ENCODE results near the gene CCDC167.
"Not testable (repeated sequence)": the region's sequence is repeated elsewhere in the genome, so short reads cannot be mapped to it uniquely, and the experiment has no call there.

Gene CCDC167

GRCh38 chr6:37507690-37508421 is 8.2 kb upstream of the CCDC167 start:
- DNase-seq = no peak

GRCh38 chr6:37507077-37507476 is 7.4 kb upstream of the CCDC167 start:
- DNase-seq = no peak

GRCh38 chr6:37506479-37506878 is 6.8 kb upstream of the CCDC167 start:
- no peak for DNase-seq

- DNase-seq = no peak
These were observed 4.3 kb upstream of the CCDC167 start for GRCh38 chr6:37504024-37504423.

GRCh38 chr6:37503309-37503965 is 3.7 kb upstream of the CCDC167 start:
- no peak for DNase-seq

GRCh38 chr6:37502703-37503291 is 3.1 kb upstream of the CCDC167 start:
- peak; percentile 87 for DNase-seq

GRCh38 chr6:37501632-37502491 is 2.2 kb upstream of the CCDC167 start:
- no peak for DNase-seq

- DNase-seq = not testable (repeated sequence)
These were observed 1.2 kb upstream of the CCDC167 start for GRCh38 chr6:37500904-37501303.

GRCh38 chr6:37500294-37500608 is 558 bp upstream of the CCDC167 start:
- no peak for DNase-seq

GRCh38 chr6:37496951-37497885 is 2.5 kb downstream of the CCDC167 start:
- no peak for DNase-seq

GRCh38 chr6:37495244-37495934 is 4.3 kb downstream of the CCDC167 start:
- no peak for DNase-seq

- no peak for DNase-seq
These were observed 6.1 kb downstream of the CCDC167 start for GRCh38 chr6:37493661-37493995.

GRCh38 chr6:37492991-37493660 is 6.6 kb downstream of the CCDC167 start:
- peak; percentile 76 for DNase-seq

GRCh38 chr6:37492236-37492972 is 7.3 kb downstream of the CCDC167 start:
- DNase-seq = no peak

GRCh38 chr6:37491830-37492208 is 7.9 kb downstream of the CCDC167 start:
- DNase-seq = no peak

GRCh38 chr6:37491171-37491829 is 8.4 kb downstream of the CCDC167 start:
- no peak for DNase-seq

GRCh38 chr6:37490536-37491170 is 9.0 kb downstream of the CCDC167 start:
- DNase-seq = no peak

GRCh38 chr6:37489697-37490336 is 9.9 kb downstream of the CCDC167 start:
- peak; percentile 8 for DNase-seq

- DNase-seq = no peak
These were observed 11.2 kb downstream of the CCDC167 start for GRCh38 chr6:37488476-37488875.
